ENCODE data around the gene SKI.

SKI gene

GRCh38 chr1:2266301-2266975 is 38.3 kb downstream of the SKI start:
- TF ChIP-seq, protein P1, sequence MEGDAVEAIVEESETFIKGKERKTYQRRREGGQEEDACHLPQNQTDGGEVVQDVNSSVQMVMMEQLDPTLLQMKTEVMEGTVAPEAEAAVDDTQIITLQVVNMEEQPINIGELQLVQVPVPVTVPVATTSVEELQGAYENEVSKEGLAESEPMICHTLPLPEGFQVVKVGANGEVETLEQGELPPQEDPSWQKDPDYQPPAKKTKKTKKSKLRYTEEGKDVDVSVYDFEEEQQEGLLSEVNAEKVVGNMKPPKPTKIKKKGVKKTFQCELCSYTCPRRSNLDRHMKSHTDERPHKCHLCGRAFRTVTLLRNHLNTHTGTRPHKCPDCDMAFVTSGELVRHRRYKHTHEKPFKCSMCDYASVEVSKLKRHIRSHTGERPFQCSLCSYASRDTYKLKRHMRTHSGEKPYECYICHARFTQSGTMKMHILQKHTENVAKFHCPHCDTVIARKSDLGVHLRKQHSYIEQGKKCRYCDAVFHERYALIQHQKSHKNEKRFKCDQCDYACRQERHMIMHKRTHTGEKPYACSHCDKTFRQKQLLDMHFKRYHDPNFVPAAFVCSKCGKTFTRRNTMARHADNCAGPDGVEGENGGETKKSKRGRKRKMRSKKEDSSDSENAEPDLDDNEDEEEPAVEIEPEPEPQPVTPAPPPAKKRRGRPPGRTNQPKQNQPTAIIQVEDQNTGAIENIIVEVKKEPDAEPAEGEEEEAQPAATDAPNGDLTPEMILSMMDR (IDR thresholded peaks at IDR 0.05; ENCODE audit: control extremely low read depth, extremely low read depth, low read depth, missing control alignments) = no peak
- no peak for DNase-seq (ENCODE audit: extremely low spot score)
- ChIA-PET CTCF (interaction anchor here (1.0 kb wide), 1 partner anchor 10 kb away, joined by 3 read pairs; no protein-coding TSS in a partner anchor), POLR2A (interaction anchor here (0.6 kb wide), 1 partner anchor 267 kb away, joined by 3 read pairs; no protein-coding TSS in a partner anchor)

DNA sequence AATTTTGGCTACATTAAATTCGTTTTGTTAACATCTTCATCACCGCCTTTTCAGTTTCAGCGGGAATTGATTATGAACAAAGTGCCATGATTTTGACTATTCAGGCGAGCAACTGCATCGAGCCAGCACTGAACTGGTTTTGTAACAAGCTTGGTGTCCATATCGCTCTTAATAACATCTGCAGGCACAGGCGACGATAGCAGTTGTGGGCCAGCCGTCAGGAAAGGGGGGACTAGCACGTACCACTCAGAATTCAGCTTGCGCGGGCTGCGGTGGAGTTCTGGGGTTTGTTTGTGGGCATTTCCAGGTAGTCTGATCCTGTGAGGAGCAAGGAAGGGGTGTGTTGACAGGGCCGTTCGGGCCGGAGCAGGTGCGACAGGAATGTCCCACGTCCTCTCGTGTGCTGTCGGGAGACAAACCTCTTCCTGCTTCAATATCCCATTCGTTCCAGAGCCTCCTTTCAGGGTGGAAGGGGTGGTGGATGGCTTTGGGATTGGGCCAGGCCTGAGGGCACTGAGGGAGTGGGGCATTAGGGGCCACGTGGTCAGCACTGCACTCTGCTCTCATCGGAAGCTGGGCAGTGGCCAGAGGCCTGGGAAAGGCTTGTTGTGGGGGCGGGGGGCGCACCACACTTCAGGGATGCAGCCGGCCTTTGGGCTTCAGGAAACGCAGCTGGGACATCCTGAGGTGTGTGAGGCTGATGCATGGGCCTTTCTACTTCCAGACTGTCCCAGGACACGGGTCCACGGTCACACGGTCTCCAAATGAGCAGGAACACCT is 39.1 kb downstream of the SKI start:
- POLR2A ChIA-PET = no interaction called here
- CTCF ChIA-PET = interaction anchor here (1.0 kb wide), 1 partner anchor 9 kb away, joined by 3 read pairs; no protein-coding TSS in a partner anchor
- no peak for DNase-seq (ENCODE audit: extremely low spot score)
- TF ChIP-seq, protein P1 (IDR thresholded peaks at IDR 0.05; ENCODE audit: control extremely low read depth, extremely low read depth, low read depth, missing control alignments) = no peak

GRCh38 chr1:2267862-2268261 is 39.7 kb downstream of the SKI start:
- ChIA-PET CTCF (no interaction called here), POLR2A (no interaction called here)
- TF ChIP-seq, protein P1 (IDR thresholded peaks at IDR 0.05; ENCODE audit: control extremely low read depth, extremely low read depth, low read depth, missing control alignments) = no peak
- no peak for DNase-seq (ENCODE audit: extremely low spot score)

- ChIA-PET POLR2A (no interaction called here), CTCF (no interaction called here)
- DNase-seq (ENCODE audit: extremely low spot score) = no peak
- TF ChIP-seq, protein P1 (IDR thresholded peaks at IDR 0.05; ENCODE audit: control extremely low read depth, extremely low read depth, low read depth, missing control alignments) = no peak
Observed at GRCh38 chr1:2268285-2269056, 40.4 kb downstream of the SKI start.

GRCh38 chr1:2269193-2269921 is 41.2 kb downstream of the SKI start:
- no peak for DNase-seq (ENCODE audit: extremely low spot score)
- TF ChIP-seq, protein P1 (IDR thresholded peaks at IDR 0.05; ENCODE audit: control extremely low read depth, extremely low read depth, low read depth, missing control alignments) = no peak
- ChIA-PET POLR2A (no interaction called here), CTCF (no interaction called here)

DNA sequence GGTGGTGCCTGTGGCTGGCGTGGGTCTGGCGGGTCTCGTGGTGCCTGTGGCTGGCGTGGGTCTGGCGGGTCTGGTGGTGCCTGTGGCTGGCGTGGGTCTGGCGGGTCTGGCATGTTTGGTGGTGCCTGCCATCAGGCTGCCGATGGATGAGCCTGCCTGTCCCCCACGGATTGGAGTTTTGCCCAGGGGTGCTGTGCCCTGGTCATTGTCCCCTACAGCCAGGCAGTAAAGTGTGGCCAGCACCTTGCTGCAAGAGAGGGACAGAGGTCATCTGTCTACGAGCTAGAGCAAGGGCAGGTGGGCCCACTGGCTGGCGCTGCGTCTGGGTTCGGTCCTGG is 41.8 kb downstream of the SKI start:
- TF ChIP-seq, protein P1 (IDR thresholded peaks at IDR 0.05; ENCODE audit: control extremely low read depth, extremely low read depth, low read depth, missing control alignments) = no peak
- POLR2A ChIA-PET = no interaction called here
- CTCF ChIA-PET = no interaction called here
- no peak for DNase-seq (ENCODE audit: extremely low spot score)
